ENCODE measurements around the gene POU6F2.
"Not testable (repeated sequence)": the region's sequence is repeated elsewhere in the genome, so short reads cannot be mapped to it uniquely, and the experiment has no call there.

Gene POU6F2

GRCh38 chr7:39132306-39132705, 154.6 kb downstream of the POU6F2 start:
- no peak for DNase-seq

GRCh38 chr7:39133088-39133487, 155.4 kb downstream of the POU6F2 start:
- DNase-seq = no peak

- DNase-seq = no peak
Observed at GRCh38 chr7:39137480-39137879, 159.8 kb downstream of the POU6F2 start.

- no peak for DNase-seq
Observed at GRCh38 chr7:39142750-39143149, 165.0 kb downstream of the POU6F2 start.

- no peak for DNase-seq
Observed at GRCh38 chr7:39144420-39144819, 166.7 kb downstream of the POU6F2 start.

- DNase-seq = no peak
Observed at GRCh38 chr7:39145283-39145682, 167.6 kb downstream of the POU6F2 start.

- DNase-seq = no peak
Observed at GRCh38 chr7:39145935-39146334, 168.2 kb downstream of the POU6F2 start.

GRCh38 chr7:39152701-39153100, 175.0 kb downstream of the POU6F2 start:
- DNase-seq = no peak

- DNase-seq = no peak
Observed at GRCh38 chr7:39153113-39153512, 175.4 kb downstream of the POU6F2 start.

GRCh38 chr7:39153647-39154046, 175.9 kb downstream of the POU6F2 start:
- no peak for DNase-seq

GRCh38 chr7:39154815-39155214, 177.1 kb downstream of the POU6F2 start:
- no peak for DNase-seq

GRCh38 chr7:39158367-39158766, 180.7 kb downstream of the POU6F2 start:
- DNase-seq = no peak

- DNase-seq = no peak
Observed at GRCh38 chr7:39161903-39162302, 184.2 kb downstream of the POU6F2 start.

GRCh38 chr7:39164887-39165286, 187.2 kb downstream of the POU6F2 start:
- DNase-seq = no peak

GRCh38 chr7:39168403-39169098, 190.8 kb downstream of the POU6F2 start:
- DNase-seq = no peak

- no peak for DNase-seq
Observed at GRCh38 chr7:39172137-39172536, 194.4 kb downstream of the POU6F2 start.

- no peak for DNase-seq
Observed at GRCh38 chr7:39181398-39181797, 203.7 kb downstream of the POU6F2 start.

- DNase-seq = no peak
Observed at GRCh38 chr7:39183796-39184195, 206.1 kb downstream of the POU6F2 start.

GRCh38 chr7:39184391-39184790, 206.7 kb downstream of the POU6F2 start:
- DNase-seq = no peak

- DNase-seq = no peak
Observed at GRCh38 chr7:39186131-39186530, 208.4 kb downstream of the POU6F2 start.

GRCh38 chr7:39186671-39187070, 209.0 kb downstream of the POU6F2 start:
- DNase-seq = no peak

- no peak for DNase-seq
Observed at GRCh38 chr7:39187130-39187529, 209.4 kb downstream of the POU6F2 start.

- no peak for DNase-seq
Observed at GRCh38 chr7:39192476-39192875, 214.8 kb downstream of the POU6F2 start.

- DNase-seq = not testable (repeated sequence)
Observed at GRCh38 chr7:39194388-39194787, 216.7 kb downstream of the POU6F2 start.

- no peak for DNase-seq
Observed at GRCh38 chr7:39195967-39196366, 218.3 kb downstream of the POU6F2 start.
